H1 (cell line): ENCODE results near the gene TGM2. TPM values are rescaled to one million over a fixed set of nuclear protein-coding genes. Genes with fewer than 3 reads are reported as not detected.

Source experiments
- KDM1A ChIP-seq: fragments of 200-600, 300-600 bp; sonication (generic); IDR thresholded peaks from 2 replicates; pipeline ENCODE4 v1.7.1; 2016; ENCODE audit warnings: mild to moderate bottlenecking, low read length, borderline replicate concordance
- KDM4A ChIP-seq: IDR thresholded peaks from one replicate; pipeline ENCODE4 v1.7.1; 2012; ENCODE audit warnings: low read depth, mild to moderate bottlenecking, moderate library complexity, low read length, inconsistent platforms; ENCODE audit not compliant: severe bottlenecking
- TAF7 ChIP-seq: optimal IDR thresholded peaks from 2 replicates; pipeline ENCODE3; 2011; ENCODE audit warnings: low read depth, mild to moderate bottlenecking, inconsistent platforms, low read length, moderate library complexity, borderline replicate concordance
- polyA plus RNA-seq, 7 experiments: library from polyadenylated mRNA; depleted of rRNA in 3 of 7; stranded (reverse) in 5 of 7; unstranded in 2 of 7; fragments of >200 nt in 5 of 7; fragments of 200-250 nt in 2 of 7; gene quantifications; 1 replicate in 5 of 7; 2 replicates in 1 of 7; 4 replicates in 1 of 7; pipeline versions ENCODE4 v1.2.1 to v1.2.3, GENCODE V29; 2011 to 2013; ENCODE audit warnings: missing spikeins in 2 of 7, mixed read lengths in 2 of 7
- total RNA-seq: library from RNA; stranded (reverse); fragmentation: NEBNext Ultra II Directional; extraction: Animal tissue kit (Norgen Biotek cat#: 25700); gene quantifications from 2 replicates; pipeline ENCODE4 v1.2.1, GENCODE V29; 2021

Gene TGM2
- total and polyA plus RNA-seq, 2 of the 8 experiments (the other 6 are each of a cell fraction or from before 2014, with no cell fraction given) = 0.86 to 1.0 TPM

GRCh38 chr20:38139977-38140753 lies 24.9 kb downstream of the TGM2 start (continued):
- TF ChIP-seq TAF7 (no peak), KDM1A (no peak), KDM4A (no peak)
